Nephron progenitor cell (in vitro differentiated cells): ENCODE results near the gene CASP10.

Experiments used
- DNase-seq: peaks from one replicate; pipeline ENCODE4 v3.0.0; 2021
- H3K27ac Mint-ChIP-seq: 2 replicates; pipeline ENCODE4 v1.8.0; 2021; ENCODE audit warnings: mild to moderate bottlenecking, moderate library complexity, mixed read lengths
- H3K27me3 Mint-ChIP-seq: 2 replicates; pipeline ENCODE4 v1.8.0; 2021; ENCODE audit warnings: mild to moderate bottlenecking, low read depth, mixed read lengths; ENCODE audit not compliant: poor library complexity
- H3K36me3 Mint-ChIP-seq: 2 replicates; pipeline ENCODE4 v1.8.0; 2021; ENCODE audit warnings: low read depth, mixed read lengths
- H3K4me1 Mint-ChIP-seq: 2 replicates; pipeline ENCODE4 v1.8.0; 2021; ENCODE audit warnings: mixed read lengths
- H3K4me3 Mint-ChIP-seq: 2 replicates; pipeline ENCODE4 v1.8.0; 2021; ENCODE audit warnings: mild to moderate bottlenecking, moderate library complexity, mixed read lengths
- H3K9me3 Mint-ChIP-seq: 2 replicates; pipeline ENCODE4 v1.8.0; 2021; ENCODE audit warnings: mild to moderate bottlenecking, moderate library complexity, mixed read lengths
- CTCF ChIP-seq: fragments of 200-600 bp; sonication (generic); IDR thresholded peaks from 2 replicates; pipeline ENCODE4 v1.5.0; 2021; ENCODE audit warnings: antibody characterized with exemption

CASP10 gene

GRCh38 chr2:201270293-201271001 is 87.5 kb downstream of the CASP10 start:
- Mint-ChIP-seq H3K36me3 (no peaks in the 10 kb centered on the region), H3K4me3 (no peak overlapping the region), H3K9me3 (no peaks in the 10 kb centered on the region), H3K27ac (no peak overlapping the region), H3K27me3 (peaks cover 9% of the 10 kb centered on the region), H3K4me1 (peaks cover 5% of the 10 kb centered on the region)
- DNase-seq, result no peak
- no peak for TF ChIP-seq CTCF

GRCh38 chr2:201271917-201272316 is 89.0 kb downstream of the CASP10 start:
- Mint-ChIP-seq H3K4me1 (no peaks in the 10 kb centered on the region), H3K4me3 (no peak overlapping the region), H3K27me3 (peaks cover 3% of the 10 kb centered on the region), H3K36me3 (no peaks in the 10 kb centered on the region), H3K27ac (peak overlapping the region; percentile 10), H3K9me3 (no peaks in the 10 kb centered on the region)
- DNase-seq, result no peak
- TF ChIP-seq CTCF, result no peak

- DNase-seq, result no peak
- Mint-ChIP-seq H3K4me3 (no peak overlapping the region), H3K4me1 (no peaks in the 10 kb centered on the region), H3K27ac (no peak overlapping the region), H3K27me3 (peaks cover 3% of the 10 kb centered on the region), H3K9me3 (no peaks in the 10 kb centered on the region), H3K36me3 (no peaks in the 10 kb centered on the region)
- TF ChIP-seq CTCF, result no peak
Measured at GRCh38 chr2:201273330-201273983, 90.5 kb downstream of the CASP10 start.

- no peak for TF ChIP-seq CTCF
- Mint-ChIP-seq H3K27me3 (peaks cover 3% of the 10 kb centered on the region), H3K4me1 (no peaks in the 10 kb centered on the region), H3K4me3 (no peak overlapping the region), H3K27ac (no peak overlapping the region), H3K9me3 (no peaks in the 10 kb centered on the region), H3K36me3 (no peaks in the 10 kb centered on the region)
- no peak for DNase-seq
Measured at GRCh38 chr2:201275069-201275468, 92.1 kb downstream of the CASP10 start.

GRCh38 chr2:201275990-201276389 is 93.0 kb downstream of the CASP10 start:
- Mint-ChIP-seq H3K4me1 (no peaks in the 10 kb centered on the region), H3K36me3 (peaks cover 4% of the 10 kb centered on the region)

More at GRCh38 chr2:201275990-201276389, 93.0 kb downstream of the CASP10 start:
- Mint-ChIP-seq H3K27ac (no peak overlapping the region), H3K27me3 (no peaks in the 10 kb centered on the region), H3K4me3 (no peak overlapping the region), H3K9me3 (no peaks in the 10 kb centered on the region)
- TF ChIP-seq CTCF, result no peak
- no peak for DNase-seq
